ENCODE results near the gene PDE8B.

GRCh38 chr5:77312413-77312812, 101.9 kb downstream of the PDE8B start:
- TF ChIP-seq TAF1 (IDR thresholded peaks at IDR 0.05; ENCODE audit: low read depth, low read length) = no peak
- no peak for TF ChIP-seq POLR2AphosphoS5 (IDR thresholded peaks at IDR 0.05; ENCODE audit: low read depth, low read length)
- TF ChIP-seq SPI1 (IDR thresholded peaks at IDR 0.05; ENCODE audit: low read depth, low read length) = no peak
- no peak for TF ChIP-seq POLR2A (IDR thresholded peaks at IDR 0.05; ENCODE audit: low read depth, low read length)

Measured in GM12891 (cell line).